SW 1271 (cell line): ENCODE data around the gene FHOD3.

Experiments
- DNase-seq, 2 experiments: peaks; one replicate each; lab custom pipeline; 2025; lab: John Stamatoyannopoulos, UW

The FHOD3 gene

GRCh38 chr18:36386150-36386920, 88.8 kb downstream of the FHOD3 start:
- no peak for DNase-seq

- no peak for DNase-seq
These were observed 89.8 kb downstream of the FHOD3 start for GRCh38 chr18:36387310-36387709.

GRCh38 chr18:36388310-36388709, 90.8 kb downstream of the FHOD3 start:
- no peak for DNase-seq

GRCh38 chr18:36389027-36389426, 91.5 kb downstream of the FHOD3 start:
- DNase-seq = no peak

- no peak for DNase-seq
These were observed 92.5 kb downstream of the FHOD3 start for GRCh38 chr18:36389811-36390581.

- no peak for DNase-seq
These were observed 94.1 kb downstream of the FHOD3 start for GRCh38 chr18:36391426-36392145.

GRCh38 chr18:36392164-36392978, 94.9 kb downstream of the FHOD3 start:
- DNase-seq = no peak

GRCh38 chr18:36392979-36393287, 95.4 kb downstream of the FHOD3 start:
- no peak for DNase-seq

GRCh38 chr18:36394486-36394885, 97.0 kb downstream of the FHOD3 start:
- no peak for DNase-seq

GRCh38 chr18:36396190-36396589, 98.7 kb downstream of the FHOD3 start:
- DNase-seq = no peak

GRCh38 chr18:36397033-36397432, 99.5 kb downstream of the FHOD3 start:
- DNase-seq = no peak

- no peak for DNase-seq
These were observed 100.9 kb downstream of the FHOD3 start for GRCh38 chr18:36398419-36398818.

GRCh38 chr18:36399055-36399454, 101.5 kb downstream of the FHOD3 start:
- DNase-seq = no peak

GRCh38 chr18:36401462-36401861, 103.9 kb downstream of the FHOD3 start:
- DNase-seq = no peak

GRCh38 chr18:36402765-36403396, 105.4 kb downstream of the FHOD3 start:
- no peak for DNase-seq

GRCh38 chr18:36403896-36404820, 106.6 kb downstream of the FHOD3 start:
- DNase-seq = no peak

- DNase-seq = no peak
These were observed 108.1 kb downstream of the FHOD3 start for GRCh38 chr18:36405611-36406010.

- DNase-seq = no peak
These were observed 109.3 kb downstream of the FHOD3 start for GRCh38 chr18:36406805-36407204.

- DNase-seq = no peak
These were observed 111.1 kb downstream of the FHOD3 start for GRCh38 chr18:36408606-36409005.

GRCh38 chr18:36409779-36410178, 112.3 kb downstream of the FHOD3 start:
- DNase-seq = no peak
